ENCODE results near the gene JAK3. TPM values are rescaled to one million over a fixed set of nuclear protein-coding genes. Genes with fewer than 3 reads are reported as not detected.

The JAK3 gene
- total RNA-seq, 1 donor from 2014 or later, result 15.9 TPM

DNA sequence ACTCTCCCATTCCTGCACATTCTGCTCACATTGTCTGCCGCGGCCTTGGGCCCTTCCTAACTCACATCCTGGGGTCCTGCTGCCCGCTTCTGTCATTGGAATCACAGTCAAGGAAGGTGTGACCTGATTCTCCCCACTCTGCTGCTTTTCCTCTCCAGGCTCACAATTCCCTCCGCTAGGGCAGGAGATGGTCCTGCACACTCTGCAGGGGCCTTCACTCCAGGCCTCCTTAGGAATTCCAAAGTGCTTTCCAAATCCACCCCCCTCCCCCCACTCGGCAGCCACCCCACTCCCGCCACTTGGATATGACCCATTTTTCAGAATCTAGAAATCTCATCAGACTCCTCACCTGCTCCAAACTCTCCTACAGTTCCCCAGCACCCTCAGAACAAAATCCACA is 20.9 kb upstream of the JAK3 start:
- intact Hi-C loops (cut with DNase I), result no loop called here
- Histone ChIP-seq H3K27ac (no peak overlapping the region), H3K4me3 (no peak overlapping the region), H3K36me3 (peaks cover 20% of the 10 kb centered on the region), H3K27me3 (ENCODE audit: low read depth) (peaks cover 47% of the 10 kb centered on the region), H3K4me1 (peaks cover 33% of the 10 kb centered on the region), H3K9me3 (no peaks in the 10 kb centered on the region)
- TF ChIP-seq, protein P1, sequence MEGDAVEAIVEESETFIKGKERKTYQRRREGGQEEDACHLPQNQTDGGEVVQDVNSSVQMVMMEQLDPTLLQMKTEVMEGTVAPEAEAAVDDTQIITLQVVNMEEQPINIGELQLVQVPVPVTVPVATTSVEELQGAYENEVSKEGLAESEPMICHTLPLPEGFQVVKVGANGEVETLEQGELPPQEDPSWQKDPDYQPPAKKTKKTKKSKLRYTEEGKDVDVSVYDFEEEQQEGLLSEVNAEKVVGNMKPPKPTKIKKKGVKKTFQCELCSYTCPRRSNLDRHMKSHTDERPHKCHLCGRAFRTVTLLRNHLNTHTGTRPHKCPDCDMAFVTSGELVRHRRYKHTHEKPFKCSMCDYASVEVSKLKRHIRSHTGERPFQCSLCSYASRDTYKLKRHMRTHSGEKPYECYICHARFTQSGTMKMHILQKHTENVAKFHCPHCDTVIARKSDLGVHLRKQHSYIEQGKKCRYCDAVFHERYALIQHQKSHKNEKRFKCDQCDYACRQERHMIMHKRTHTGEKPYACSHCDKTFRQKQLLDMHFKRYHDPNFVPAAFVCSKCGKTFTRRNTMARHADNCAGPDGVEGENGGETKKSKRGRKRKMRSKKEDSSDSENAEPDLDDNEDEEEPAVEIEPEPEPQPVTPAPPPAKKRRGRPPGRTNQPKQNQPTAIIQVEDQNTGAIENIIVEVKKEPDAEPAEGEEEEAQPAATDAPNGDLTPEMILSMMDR (IDR thresholded peaks at IDR 0.05), result no peak
- ATAC-seq (no peak), DNase-seq (no peak)

GRCh38 chr19:17866964-17867486 is 19.2 kb upstream of the JAK3 start:
- Histone ChIP-seq H3K27ac (no peak overlapping the region), H3K36me3 (peaks cover 36% of the 10 kb centered on the region), H3K9me3 (no peaks in the 10 kb centered on the region), H3K4me1 (peaks cover 19% of the 10 kb centered on the region), H3K4me3 (no peak overlapping the region), H3K27me3 (ENCODE audit: low read depth) (peaks cover 31% of the 10 kb centered on the region)
- DNase-seq, result no peak
- no peak for ATAC-seq
- intact Hi-C loops (cut with DNase I), result no loop called here
- TF ChIP-seq, protein P1 (IDR thresholded peaks at IDR 0.05), result no peak

DNA sequence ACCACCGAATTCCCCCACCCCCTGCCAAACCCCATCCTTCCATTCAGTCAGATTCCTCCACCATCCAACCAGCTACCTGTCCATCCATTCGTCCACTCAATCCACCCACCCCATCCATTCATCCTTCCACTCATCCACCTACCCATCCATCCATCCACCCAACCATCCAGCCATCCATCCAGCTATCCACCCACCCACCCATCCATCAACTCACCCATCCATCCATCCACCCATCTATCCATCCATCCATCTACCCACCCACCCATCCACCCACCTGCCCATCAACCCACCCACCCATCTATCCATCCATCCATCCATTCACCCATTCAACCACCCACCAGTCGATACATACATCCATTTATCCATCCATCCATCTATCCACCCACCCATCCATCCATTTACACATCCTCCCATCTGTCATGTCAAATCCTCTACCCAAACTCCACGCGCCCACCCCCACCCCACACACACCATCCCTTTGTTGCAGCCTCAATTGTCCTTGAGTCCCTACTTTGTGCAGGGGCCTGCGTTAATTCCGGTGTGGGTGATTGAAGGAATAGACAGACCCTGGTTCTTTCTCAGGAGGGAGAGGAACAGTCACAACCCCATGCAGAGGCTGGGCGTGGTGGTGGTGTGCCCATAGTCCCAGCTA is 18.7 kb upstream of the JAK3 start:
- H3K4me3 ChIP-seq, result no peak overlapping the region
- H3K36me3 ChIP-seq, result peaks cover 42% of the 10 kb centered on the region
- no peaks in the 10 kb centered on the region for H3K9me3 ChIP-seq
- TF ChIP-seq, protein P1 (IDR thresholded peaks at IDR 0.05), result no peak
- H3K27me3 ChIP-seq (ENCODE audit: low read depth), result peaks cover 25% of the 10 kb centered on the region
- DNase-seq (no peak), ATAC-seq (no peak)
- peaks cover 19% of the 10 kb centered on the region for H3K4me1 ChIP-seq
- intact Hi-C loops (cut with DNase I), result no loop called here
- no peak overlapping the region for H3K27ac ChIP-seq

- Histone ChIP-seq H3K27ac (no peak overlapping the region), H3K4me3 (no peak overlapping the region), H3K36me3 (peaks cover 50% of the 10 kb centered on the region), H3K9me3 (no peaks in the 10 kb centered on the region), H3K27me3 (ENCODE audit: low read depth) (peaks cover 17% of the 10 kb centered on the region), H3K4me1 (peaks cover 27% of the 10 kb centered on the region)
- TF ChIP-seq, protein P1 (IDR thresholded peaks at IDR 0.05), result no peak
- DNase-seq (no peak), ATAC-seq (peak; percentile 54 to 73)
- intact Hi-C loops (cut with DNase I), result no loop called here
These were observed 17.9 kb upstream of the JAK3 start for GRCh38 chr19:17865364-17866311.

DNA sequence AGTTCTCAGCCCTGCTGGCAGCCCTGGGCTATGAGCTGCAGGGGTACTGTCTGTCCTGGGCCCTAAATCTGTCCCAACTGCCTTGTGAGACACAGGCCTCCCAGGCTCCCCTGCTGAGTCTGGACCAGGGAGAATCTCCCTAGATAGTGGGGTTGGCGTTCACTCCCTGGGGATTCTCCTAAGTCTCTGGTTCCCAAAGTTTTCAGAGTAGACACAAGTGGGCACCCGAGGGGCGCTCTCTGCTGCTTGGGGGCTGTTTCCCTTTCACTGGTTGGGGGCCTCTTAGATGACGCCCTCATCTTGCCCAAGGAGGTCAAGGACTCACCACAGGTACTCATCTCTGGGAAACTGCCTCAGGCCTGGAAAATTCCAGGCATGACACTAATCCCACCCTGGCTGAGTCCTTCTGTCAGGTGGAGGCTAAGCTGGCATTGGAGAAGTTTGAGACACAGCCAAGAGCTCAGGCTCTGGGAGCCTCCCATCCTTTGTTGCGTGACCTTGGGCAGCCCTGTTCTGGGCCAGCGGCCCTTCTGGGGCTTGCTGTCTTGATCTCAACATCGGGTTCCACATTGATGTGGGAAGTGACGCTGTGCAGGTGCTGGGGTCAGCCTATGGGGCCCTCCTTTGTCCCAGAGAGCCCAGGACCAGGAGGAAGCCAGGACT is 15.9 kb upstream of the JAK3 start:
- H3K27me3 ChIP-seq (ENCODE audit: low read depth), result no peaks in the 10 kb centered on the region
- TF ChIP-seq, protein P1 (IDR thresholded peaks at IDR 0.05), result no peak
- H3K36me3 ChIP-seq, result peaks cover 50% of the 10 kb centered on the region
- H3K9me3 ChIP-seq, result no peaks in the 10 kb centered on the region
- peak overlapping the region; percentile 31 for H3K27ac ChIP-seq
- no peak for DNase-seq
- peaks cover 32% of the 10 kb centered on the region for H3K4me1 ChIP-seq
- no peak overlapping the region for H3K4me3 ChIP-seq
- intact Hi-C loops (cut with DNase I), result no loop called here
- no peak for ATAC-seq
